Measurements from ENCODE around the gene MRPL11. TPM values are rescaled to one million over a fixed set of nuclear protein-coding genes. Genes with fewer than 3 reads are reported as not detected.

MRPL11 gene
- total RNA-seq, 4 donors from 2014 or later: 35.5 to 58.3 (median 39.7) TPM

- Histone ChIP-seq H3K4me1 (peaks cover 0 to 5% of the 10 kb centered on the region in 2 donors), H3K4me3 (replicated peaks in 1 of 3) (no peak overlapping the region), H3K9me3 (no peaks in the 10 kb centered on the region), H3K27ac (no peak overlapping the region), H3K27me3 (no peaks in the 10 kb centered on the region), H3K36me3 (no peaks in the 10 kb centered on the region)
- intact Hi-C loops (cut with DNase I): no loop called here
- TF ChIP-seq CTCF (IDR thresholded peaks at IDR 0.05) (no peak), POLR2A (IDR thresholded peaks at IDR 0.05) (no peak)
- DNase-seq: no peak
- WGBS, 2 donors: 67 to 77% methylated on average over 4 of the region's 4 CpGs
Measured at GRCh38 chr11:66411323-66411722, 27.3 kb downstream of the MRPL11 start.

GRCh38 chr11:66410191-66410590 lies 28.5 kb downstream of the MRPL11 start:
- DNase-seq: no peak
- Histone ChIP-seq H3K27me3 (no peaks in the 10 kb centered on the region), H3K4me3 (replicated peaks in 1 of 3) (no peak overlapping the region), H3K36me3 (no peaks in the 10 kb centered on the region), H3K4me1 (peaks cover 0 to 5% of the 10 kb centered on the region in 2 donors), H3K9me3 (no peaks in the 10 kb centered on the region), H3K27ac (no peak overlapping the region)
- intact Hi-C loops (cut with DNase I): no loop called here
- WGBS, 2 donors: 59% methylated on average over 3 of the region's 12 CpGs; no CpG with 5 or more reads in 1 of the 2 donors
- TF ChIP-seq POLR2A (IDR thresholded peaks at IDR 0.05): no peak
- TF ChIP-seq CTCF (IDR thresholded peaks at IDR 0.05): no peak

GRCh38 chr11:66409226-66409625 lies 29.4 kb downstream of the MRPL11 start:
- no peaks in the 10 kb centered on the region for H3K36me3 ChIP-seq
- no peak overlapping the region for H3K4me3 ChIP-seq (replicated peaks in 1 of 3)
- WGBS, 2 donors: 46 to 86% methylated on average over 2 to 4 of the region's 15 CpGs
- no peaks in the 10 kb centered on the region for H3K27me3 ChIP-seq
- no peak for TF ChIP-seq POLR2A (IDR thresholded peaks at IDR 0.05)
- no peak for TF ChIP-seq CTCF (IDR thresholded peaks at IDR 0.05)
- H3K4me1 ChIP-seq: peaks cover 0 to 5% of the 10 kb centered on the region in 2 donors
- intact Hi-C loops (cut with DNase I): loop anchor here (2.0 to 5.0 kb wide), 2 partner anchors 22 to 268 kb away; partner anchors contain the start of gene RBM4B
- no peak overlapping the region for H3K27ac ChIP-seq
- DNase-seq: no peak
- H3K9me3 ChIP-seq: no peaks in the 10 kb centered on the region

GRCh38 chr11:66408488-66409214 lies 30.0 kb downstream of the MRPL11 start:
- intact Hi-C loops (cut with DNase I): loop anchor here (2.0 to 5.0 kb wide), 2 partner anchors 22 to 269 kb away; partner anchors contain the start of gene RBM4B
- no peaks in the 10 kb centered on the region for H3K36me3 ChIP-seq
- no peak overlapping the region for H3K4me3 ChIP-seq (replicated peaks in 1 of 3)
- H3K9me3 ChIP-seq: no peaks in the 10 kb centered on the region
- H3K27ac ChIP-seq: no peak overlapping the region
- peak; percentile 84 to 85 for DNase-seq
- H3K4me1 ChIP-seq: peaks cover 0 to 5% of the 10 kb centered on the region in 2 donors
- 0 to 1% methylated on average over 19 to 28 of the region's 63 CpGs for WGBS, 2 donors
- H3K27me3 ChIP-seq: no peaks in the 10 kb centered on the region
- TF ChIP-seq POLR2A (IDR thresholded peaks at IDR 0.05): no peak
- TF ChIP-seq CTCF (IDR thresholded peaks at IDR 0.05): peak; percentile 99 to 100 (median 99)

GRCh38 chr11:66407651-66408050 lies 31.0 kb downstream of the MRPL11 start:
- no peaks in the 10 kb centered on the region for H3K9me3 ChIP-seq
- DNase-seq: no peak
- no peak overlapping the region for H3K4me3 ChIP-seq (replicated peaks in 1 of 3)
- TF ChIP-seq CTCF (IDR thresholded peaks at IDR 0.05) (no peak), POLR2A (IDR thresholded peaks at IDR 0.05) (no peak)
- H3K27ac ChIP-seq: no peak overlapping the region
- 42 to 62% methylated on average over 4 to 5 of the region's 5 CpGs for WGBS, 2 donors
- no peaks in the 10 kb centered on the region for H3K36me3 ChIP-seq
- H3K27me3 ChIP-seq: no peaks in the 10 kb centered on the region
- intact Hi-C loops (cut with DNase I): loop anchor here (2.0 to 5.0 kb wide), 2 partner anchors 23 to 270 kb away; partner anchors contain the start of gene RBM4B
- H3K4me1 ChIP-seq: peaks cover 0 to 5% of the 10 kb centered on the region in 2 donors
